Lung (tissue), 12 donors: Measurements from ENCODE around the gene C6orf163. TPM values are rescaled to one million over a fixed set of nuclear protein-coding genes. Genes with fewer than 3 reads are reported as not detected.

Source experiments
- ATAC-seq: fragments of 200-7000 bp; cut with Tn5 transposase; one replicate; pipeline ENCODE4 v1.9.1; 2020; ENCODE audit warnings: moderate number of reproducible peaks; ENCODE audit not compliant: insufficient read depth, low FRiP score
- DNase-seq, 3 donors: peaks; one replicate each; pipeline ENCODE4 v3.0.0-alpha.2; 2013 to 2017
- H3K27ac ChIP-seq, 2 donors: one replicate each; pipeline ENCODE4 v1.5.1; 2013; ENCODE audit warnings: mild to moderate bottlenecking in 2 of 2, moderate library complexity in 2 of 2, control low read depth in 1 of 2, inconsistent platforms in 1 of 2, low read depth in 1 of 2, low read length in 1 of 2
- H3K27me3 ChIP-seq, 3 donors: one replicate each; pipeline ENCODE4 v1.5.1; 2013; ENCODE audit warnings: low read length in 2 of 3; ENCODE audit not compliant: control insufficient read depth in 3 of 3, insufficient read depth in 3 of 3
- H3K36me3 ChIP-seq, 4 donors: one replicate each; pipeline ENCODE4 v1.5.1; 2013; ENCODE audit warnings: low read length in 4 of 4, mild to moderate bottlenecking in 1 of 4, moderate library complexity in 1 of 4; ENCODE audit not compliant: control insufficient read depth in 4 of 4, insufficient read depth in 4 of 4
- H3K4me1 ChIP-seq, 5 donors: one replicate each; pipeline ENCODE4 v1.5.1; 2013; ENCODE audit warnings: low read length in 5 of 5, mild to moderate bottlenecking in 2 of 5, moderate library complexity in 1 of 5; ENCODE audit not compliant: control insufficient read depth in 5 of 5, insufficient read depth in 5 of 5
- H3K4me3 ChIP-seq: one replicate; pipeline ENCODE4 v1.5.1; 2013; ENCODE audit warnings: mild to moderate bottlenecking, control low read depth, moderate library complexity
- H3K9ac ChIP-seq, 2 donors: one replicate each; pipeline ENCODE4 v1.5.1; 2013; ENCODE audit warnings: low read length in 2 of 2, control low read depth in 1 of 2; ENCODE audit not compliant: insufficient read depth in 1 of 2
- H3K9me3 ChIP-seq, 4 donors: one replicate each; pipeline ENCODE4 v1.5.1; 2013; ENCODE audit warnings: low read length in 3 of 4, mild to moderate bottlenecking in 1 of 4, moderate library complexity in 1 of 4; ENCODE audit not compliant: control insufficient read depth in 4 of 4, insufficient read depth in 3 of 4
- CTCF ChIP-seq: IDR thresholded peaks from 2 replicates; pipeline ENCODE4 v1.5.1; 2012; ENCODE audit warnings: mild to moderate bottlenecking; ENCODE audit errors: control extremely low read depth, extremely low read depth
- WGBS, 2 donors: extraction: QIAGEN DNeasy Blood & Tissue Kit; methylation state at CpG; one replicate each; pipeline ENCODE4 v1.1.7; 2013; 5-methylcytosine and 5-hydroxymethylcytosine counted together
- polyA plus RNA-seq, 2 donors: library from polyadenylated mRNA; stranded (reverse); fragments of 200-250 nt; gene quantifications; one replicate each; pipeline ENCODE4 v1.2.1, GENCODE V29; 2013
- total RNA-seq, 2 donors: library from RNA; depleted of rRNA in 1 of 2; stranded (reverse); fragments of >200 nt in 1 of 2; gene quantifications; one replicate each; pipeline ENCODE4 v1.2.1, GENCODE V29; 2014 to 2021
- donor health status: control.
- donor health status: control.
- donor health status: Bipolar disorder and iron deficiency.
- donor health status: healthy.
- donor health status: DM: yes; HTN: yes; CAD: no.

C6orf163 gene
- total and polyA plus RNA-seq, 4 donors: 0.21 to 11.5 (median 1.6) TPM

GRCh38 chr6:87312860-87313259 is 31.8 kb upstream of the C6orf163 start:
- Histone ChIP-seq H3K27me3 (no peaks in the 10 kb centered on the region), H3K9me3 (peaks cover 0 to 2% (median 0%) of the 10 kb centered on the region in 4 donors), H3K4me3 (no peak overlapping the region), H3K27ac (no peak overlapping the region), H3K36me3 (no peaks in the 10 kb centered on the region), H3K4me1 (no peaks in the 10 kb centered on the region), H3K9ac (no peak overlapping the region)
- no peak for DNase-seq
- no peak for ATAC-seq
- no peak for TF ChIP-seq CTCF
- WGBS, 2 donors: 0 to 32% methylated on average over 1 of the region's 1 CpG

- no peaks in the 10 kb centered on the region for H3K9me3 ChIP-seq
- H3K36me3 ChIP-seq: no peaks in the 10 kb centered on the region
- DNase-seq (no peak), ATAC-seq (no peak)
- no peaks in the 10 kb centered on the region for H3K27me3 ChIP-seq
- no peaks in the 10 kb centered on the region for H3K4me1 ChIP-seq
- WGBS, 2 donors: 91 to 93% methylated on average over 3 of the region's 3 CpGs
- H3K27ac ChIP-seq: no peak overlapping the region
- TF ChIP-seq CTCF: no peak
- no peak overlapping the region for H3K9ac ChIP-seq
- no peak overlapping the region for H3K4me3 ChIP-seq
Observed at GRCh38 chr6:87315071-87315470, 29.5 kb upstream of the C6orf163 start.

GRCh38 chr6:87319271-87319987 is 25.2 kb upstream of the C6orf163 start:
- DNase-seq (no peak), ATAC-seq (no peak)
- Histone ChIP-seq H3K27ac (no peak overlapping the region), H3K4me1 (no peaks in the 10 kb centered on the region), H3K4me3 (no peak overlapping the region), H3K27me3 (no peaks in the 10 kb centered on the region), H3K36me3 (no peaks in the 10 kb centered on the region), H3K9me3 (no peaks in the 10 kb centered on the region), H3K9ac (no peak overlapping the region)
- WGBS, 2 donors: 89 to 90% methylated on average over 3 of the region's 3 CpGs
- TF ChIP-seq CTCF: no peak
